ENCODE results near the gene PXMP4.

The PXMP4 gene

DNA sequence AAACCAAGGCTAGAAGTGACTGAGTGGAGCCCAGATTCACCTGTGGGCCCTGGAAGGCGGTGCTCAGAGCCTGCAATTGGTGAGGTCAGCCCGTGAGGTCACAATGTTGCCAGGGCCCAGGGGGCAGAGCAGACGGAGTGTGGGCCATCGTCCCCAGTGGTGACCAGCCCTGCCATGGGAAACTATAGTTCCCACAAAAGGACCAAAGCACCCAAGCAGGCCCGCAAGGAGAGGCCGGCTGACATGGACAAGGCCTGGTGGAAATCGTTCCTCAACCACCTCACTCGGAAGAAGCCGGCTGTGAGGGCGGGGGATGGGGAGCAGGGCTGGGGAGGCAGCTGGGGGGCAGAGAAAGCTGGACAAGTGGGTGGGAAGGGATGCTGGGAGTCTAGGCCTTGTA is 57.9 kb downstream of the PXMP4 start, which contains the start of gene C20orf144:
Gene C20orf144 (plus strand): TSS at position 156 of the 400 bp plus-strand sequence. CDS start 19 bp downstream, at position 175.
- H3K4me1 Mint-ChIP-seq: peaks cover 32% of the 10 kb centered on the region
- no peaks in the 10 kb centered on the region for H3K27me3 Mint-ChIP-seq (ENCODE audit: low read depth, poor library complexity)
- peaks cover 6% of the 10 kb centered on the region for H3K36me3 Mint-ChIP-seq (ENCODE audit: low read depth)
- DNase-seq: no peak
- H3K27ac Mint-ChIP-seq: peak within 1 kb of the TSS; percentile 63
- H3K4me3 Mint-ChIP-seq: peak within 1 kb of the TSS; percentile 83
- no peaks in the 10 kb centered on the region for H3K9me3 Mint-ChIP-seq
- no peak for TF ChIP-seq CTCF (IDR thresholded peaks at IDR 0.05)

DNA sequence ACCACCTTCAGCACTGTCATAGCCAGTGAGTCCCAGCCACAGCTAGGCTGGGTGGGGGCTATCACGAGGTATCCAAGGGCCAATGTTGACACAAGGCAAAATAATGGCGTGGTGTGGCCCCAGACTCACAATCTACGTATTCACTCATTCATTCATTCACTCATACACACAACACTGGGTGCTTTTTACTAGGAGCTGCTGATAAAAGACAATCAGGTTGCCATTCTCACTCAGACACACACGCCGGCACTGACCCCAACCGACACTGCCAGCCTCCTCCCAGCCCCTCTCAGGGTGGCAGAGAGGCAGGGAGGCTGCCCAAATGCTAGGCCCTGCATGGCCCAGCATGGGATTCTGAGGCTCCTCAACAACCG is 59.4 kb downstream of the PXMP4 start:
- H3K36me3 Mint-ChIP-seq (ENCODE audit: low read depth): no peaks in the 10 kb centered on the region
- no peak overlapping the region for H3K27ac Mint-ChIP-seq
- no peaks in the 10 kb centered on the region for H3K9me3 Mint-ChIP-seq
- H3K4me3 Mint-ChIP-seq: no peak overlapping the region
- no peak for TF ChIP-seq CTCF (IDR thresholded peaks at IDR 0.05)
- no peak for DNase-seq
- no peaks in the 10 kb centered on the region for H3K27me3 Mint-ChIP-seq (ENCODE audit: low read depth, poor library complexity)
- peaks cover 22% of the 10 kb centered on the region for H3K4me1 Mint-ChIP-seq

- Mint-ChIP-seq H3K4me3 (no peak overlapping the region), H3K36me3 (ENCODE audit: low read depth) (no peaks in the 10 kb centered on the region), H3K4me1 (peaks cover 17% of the 10 kb centered on the region), H3K9me3 (no peaks in the 10 kb centered on the region), H3K27me3 (ENCODE audit: low read depth, poor library complexity) (no peaks in the 10 kb centered on the region), H3K27ac (no peak overlapping the region)
- TF ChIP-seq CTCF (IDR thresholded peaks at IDR 0.05): no peak
- no peak for DNase-seq
Measured at GRCh38 chr20:33660035-33660684, 60.0 kb downstream of the PXMP4 start.

DNA sequence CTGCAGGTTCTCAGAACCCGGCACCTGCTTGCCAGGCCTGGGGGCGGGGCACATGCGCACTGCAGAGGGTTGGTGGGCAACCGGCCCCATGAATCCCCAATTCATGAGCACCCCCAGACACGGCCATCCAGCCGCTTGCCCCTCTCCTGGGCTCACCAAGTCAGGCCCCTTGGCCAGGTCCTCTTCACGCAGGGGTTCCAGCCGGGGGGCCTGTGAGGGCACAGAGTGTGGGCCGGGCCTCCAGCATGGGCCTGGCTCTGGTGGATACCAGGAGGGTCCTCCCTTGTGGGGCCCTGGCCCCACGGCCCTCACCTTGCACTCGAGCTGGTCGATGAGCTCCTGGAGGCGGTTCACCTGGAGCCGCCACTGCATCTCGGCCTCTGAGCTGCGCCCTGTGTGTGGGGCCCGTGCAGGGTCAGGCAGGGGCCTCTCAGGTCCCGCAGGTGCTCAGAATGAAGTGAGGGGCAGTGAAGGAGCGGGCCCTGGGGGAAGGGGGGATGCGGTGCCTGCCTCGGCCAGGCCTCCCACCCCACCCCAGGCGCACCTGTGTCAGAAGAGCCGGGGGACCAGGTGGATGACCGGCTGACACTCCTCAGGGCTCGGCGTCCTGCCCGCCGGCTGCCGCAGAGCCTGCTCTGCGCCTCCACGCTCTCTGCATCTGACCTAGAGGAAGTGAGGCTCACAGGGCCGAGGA is 60.6 kb downstream of the PXMP4 start:
- H3K36me3 Mint-ChIP-seq (ENCODE audit: low read depth): no peaks in the 10 kb centered on the region
- H3K27ac Mint-ChIP-seq: no peak overlapping the region
- H3K9me3 Mint-ChIP-seq: no peaks in the 10 kb centered on the region

DNA sequence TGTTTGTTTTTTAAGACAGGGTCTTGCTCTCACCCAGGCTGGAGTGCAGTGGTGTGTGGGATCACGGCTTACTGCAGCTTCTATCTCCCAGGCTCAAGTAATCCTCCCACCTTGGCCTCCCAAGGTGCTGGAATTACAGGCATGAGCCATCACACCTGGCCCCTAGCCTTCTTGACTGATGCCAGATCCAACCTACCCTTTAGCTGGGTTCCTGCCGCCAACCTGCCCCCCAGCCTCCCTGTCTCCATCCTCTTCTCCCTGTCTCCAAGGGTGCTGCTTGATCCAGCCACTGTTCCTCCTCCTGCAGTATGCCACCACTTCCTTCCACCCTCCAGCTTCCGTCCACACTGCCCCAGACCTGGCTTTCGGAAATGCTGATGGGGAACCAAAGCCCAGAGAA is 61.2 kb downstream of the PXMP4 start:
- H3K9me3 Mint-ChIP-seq: no peaks in the 10 kb centered on the region
- no peak overlapping the region for H3K4me3 Mint-ChIP-seq
- no peak for TF ChIP-seq CTCF (IDR thresholded peaks at IDR 0.05)
- peaks cover 11% of the 10 kb centered on the region for H3K4me1 Mint-ChIP-seq
- DNase-seq: no peak
- H3K27ac Mint-ChIP-seq: no peak overlapping the region
- H3K27me3 Mint-ChIP-seq (ENCODE audit: low read depth, poor library complexity): no peaks in the 10 kb centered on the region
- no peaks in the 10 kb centered on the region for H3K36me3 Mint-ChIP-seq (ENCODE audit: low read depth)

More for the DNA sequence above, 60.6 kb downstream of the PXMP4 start:
- no peak for TF ChIP-seq CTCF (IDR thresholded peaks at IDR 0.05)
- DNase-seq: no peak
- Mint-ChIP-seq H3K27me3 (ENCODE audit: low read depth, poor library complexity) (no peaks in the 10 kb centered on the region), H3K4me3 (no peak overlapping the region), H3K4me1 (peaks cover 16% of the 10 kb centered on the region)

- Mint-ChIP-seq H3K36me3 (ENCODE audit: low read depth) (no peaks in the 10 kb centered on the region), H3K9me3 (no peaks in the 10 kb centered on the region), H3K4me1 (peaks cover 11% of the 10 kb centered on the region), H3K27me3 (ENCODE audit: low read depth, poor library complexity) (no peaks in the 10 kb centered on the region), H3K4me3 (no peak overlapping the region), H3K27ac (no peak overlapping the region)
- DNase-seq: no peak
- TF ChIP-seq CTCF (IDR thresholded peaks at IDR 0.05): no peak
Measured at GRCh38 chr20:33658510-33658909, 61.6 kb downstream of the PXMP4 start.
